ENCODE results near the gene PHACTR4.
"Not testable (repeated sequence)": the region's sequence is repeated elsewhere in the genome, so short reads cannot be mapped to it uniquely, and the experiment has no call there.

PHACTR4 gene

DNA sequence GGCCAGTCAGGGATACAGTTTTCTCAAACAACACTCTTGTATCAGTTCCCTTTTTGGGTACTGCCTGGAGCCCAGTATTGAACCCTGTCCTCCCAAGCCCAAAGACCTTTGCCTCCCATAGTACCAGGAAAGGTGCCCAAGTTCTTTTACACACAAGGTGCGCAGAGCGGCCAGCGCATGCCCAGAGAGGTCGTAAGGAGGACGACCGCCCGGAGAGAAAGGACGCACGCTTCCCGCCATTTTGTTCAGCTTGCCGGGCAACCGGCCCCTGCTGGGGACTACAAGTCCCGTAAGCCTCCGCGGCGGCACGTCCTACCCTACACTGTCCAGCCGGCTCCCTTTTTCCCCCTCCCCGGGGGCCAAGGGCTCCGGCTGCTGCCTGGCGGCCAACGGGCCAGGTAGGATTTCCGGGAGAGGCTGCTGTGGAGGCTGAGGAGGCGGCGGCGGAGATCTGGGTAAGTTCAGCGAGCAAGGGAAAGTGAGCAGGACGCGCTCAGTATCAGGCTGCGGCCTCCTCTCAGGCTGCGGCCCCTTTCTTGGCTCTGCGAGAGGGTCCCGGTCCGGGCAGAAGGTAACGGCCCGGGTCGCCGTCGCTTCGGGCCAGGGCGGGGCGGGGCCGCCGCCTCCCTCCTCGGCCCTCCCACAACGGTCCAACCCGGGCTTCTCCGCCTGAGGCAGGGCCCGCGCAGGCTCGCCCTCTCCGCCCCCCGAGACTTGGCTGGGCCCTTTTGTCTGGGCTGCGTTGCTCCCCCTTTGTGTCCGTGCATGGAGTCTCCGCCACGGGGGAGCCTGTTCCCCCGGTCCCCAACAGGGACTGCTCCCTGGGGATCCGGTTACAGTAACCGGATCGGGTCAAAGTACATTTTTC is at the start of gene PHACTR4:
PHACTR4 (plus strand) TSS at position 370 of the 868 bp plus-strand sequence. CDS start 37,708 bp downstream, outside the sequence.
- Histone ChIP-seq H3K27ac (peak within 1 kb of the TSS; percentile 79), H3K27me3 (replicated peaks) (no peaks in the 10 kb centered on the region), H3K4me3 (ENCODE audit: low read depth, low read length) (peak within 1 kb of the TSS; percentile 90), H3K36me3 (replicated peaks) (no peaks in the 10 kb centered on the region)
- TF ChIP-seq, protein P1, sequence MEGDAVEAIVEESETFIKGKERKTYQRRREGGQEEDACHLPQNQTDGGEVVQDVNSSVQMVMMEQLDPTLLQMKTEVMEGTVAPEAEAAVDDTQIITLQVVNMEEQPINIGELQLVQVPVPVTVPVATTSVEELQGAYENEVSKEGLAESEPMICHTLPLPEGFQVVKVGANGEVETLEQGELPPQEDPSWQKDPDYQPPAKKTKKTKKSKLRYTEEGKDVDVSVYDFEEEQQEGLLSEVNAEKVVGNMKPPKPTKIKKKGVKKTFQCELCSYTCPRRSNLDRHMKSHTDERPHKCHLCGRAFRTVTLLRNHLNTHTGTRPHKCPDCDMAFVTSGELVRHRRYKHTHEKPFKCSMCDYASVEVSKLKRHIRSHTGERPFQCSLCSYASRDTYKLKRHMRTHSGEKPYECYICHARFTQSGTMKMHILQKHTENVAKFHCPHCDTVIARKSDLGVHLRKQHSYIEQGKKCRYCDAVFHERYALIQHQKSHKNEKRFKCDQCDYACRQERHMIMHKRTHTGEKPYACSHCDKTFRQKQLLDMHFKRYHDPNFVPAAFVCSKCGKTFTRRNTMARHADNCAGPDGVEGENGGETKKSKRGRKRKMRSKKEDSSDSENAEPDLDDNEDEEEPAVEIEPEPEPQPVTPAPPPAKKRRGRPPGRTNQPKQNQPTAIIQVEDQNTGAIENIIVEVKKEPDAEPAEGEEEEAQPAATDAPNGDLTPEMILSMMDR (IDR thresholded peaks at IDR 0.05; ENCODE audit: low read depth, low read length, missing control alignments): no peak
- in situ Hi-C loops (cut with HindIII; ENCODE audit: low pct_ligation_motif_present, low sequenced_read_pairs): no loop called here
- peak; percentile 87 for DNase-seq

DNA sequence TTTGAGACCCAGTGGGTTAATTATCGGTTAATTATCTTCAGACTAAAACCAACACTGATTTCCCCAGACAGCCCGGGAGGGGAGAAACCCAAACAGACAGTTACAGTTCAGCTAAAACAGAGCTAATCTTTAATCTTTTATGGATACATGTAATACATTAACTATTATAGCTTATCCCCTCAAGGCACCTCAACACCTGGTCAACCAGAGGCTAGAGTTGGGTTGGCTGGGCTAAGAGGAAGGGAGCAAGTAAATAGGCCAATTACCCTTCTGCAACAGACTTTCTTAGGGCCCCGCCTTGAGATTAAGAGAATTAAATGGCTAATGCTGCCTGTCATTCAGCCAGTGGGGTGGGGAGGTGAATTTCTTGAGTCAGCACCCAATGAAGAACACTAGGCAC is 47.3 kb upstream of the PHACTR4 start:
- Histone ChIP-seq H3K27me3 (replicated peaks) (no peaks in the 10 kb centered on the region), H3K27ac (no peak overlapping the region), H3K36me3 (replicated peaks) (no peaks in the 10 kb centered on the region), H3K4me3 (ENCODE audit: low read depth, low read length) (no peak overlapping the region)
- no peak for DNase-seq
- in situ Hi-C loops (cut with HindIII; ENCODE audit: low pct_ligation_motif_present, low sequenced_read_pairs): no loop called here
- TF ChIP-seq, protein P1 (IDR thresholded peaks at IDR 0.05; ENCODE audit: low read depth, low read length, missing control alignments): no peak

DNA sequence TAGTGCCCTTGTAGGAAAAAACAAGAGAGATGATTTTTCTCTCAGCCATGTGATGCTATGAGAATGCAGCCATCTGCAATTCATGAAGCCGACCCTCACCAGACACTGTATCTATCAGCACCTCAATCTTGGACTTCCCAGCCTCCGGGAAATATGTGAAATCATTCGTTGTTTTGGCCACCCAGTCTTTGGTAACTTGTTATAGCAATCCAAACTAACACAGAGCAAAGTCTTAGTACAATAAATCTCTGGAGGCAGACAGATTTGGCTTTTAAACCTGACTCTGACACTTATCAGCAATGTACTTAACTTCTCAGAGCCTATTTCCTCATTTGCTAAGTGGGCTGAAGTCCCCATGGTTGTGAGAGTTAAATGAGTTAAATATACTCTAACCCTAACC is 45.8 kb upstream of the PHACTR4 start:
- in situ Hi-C loops (cut with HindIII; ENCODE audit: low pct_ligation_motif_present, low sequenced_read_pairs): no loop called here
- TF ChIP-seq, protein P1 (IDR thresholded peaks at IDR 0.05; ENCODE audit: low read depth, low read length, missing control alignments): no peak
- DNase-seq: no peak

DNA sequence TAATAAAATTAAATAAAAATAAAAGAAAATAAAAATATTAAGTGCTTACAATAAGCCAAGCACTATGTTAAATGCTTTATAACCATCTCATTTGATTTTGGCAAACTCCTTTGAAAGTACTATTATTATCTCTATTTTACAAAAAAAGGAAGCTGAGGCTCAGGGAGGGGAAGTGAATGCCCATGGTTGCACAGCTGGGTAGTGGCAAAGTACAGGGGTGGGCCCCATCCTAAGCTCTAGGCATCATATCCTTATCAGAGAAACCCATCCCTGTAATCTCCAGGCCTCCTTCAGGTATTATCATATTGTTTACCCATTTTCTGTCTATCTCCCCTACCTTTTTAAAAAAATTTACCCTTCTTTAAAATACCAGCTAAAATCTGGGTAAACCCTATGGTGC is 43.0 kb upstream of the PHACTR4 start:
- H3K27ac ChIP-seq: no peak overlapping the region
- no peaks in the 10 kb centered on the region for H3K27me3 ChIP-seq (replicated peaks)
- H3K36me3 ChIP-seq (replicated peaks): no peaks in the 10 kb centered on the region
- in situ Hi-C loops (cut with HindIII; ENCODE audit: low pct_ligation_motif_present, low sequenced_read_pairs): no loop called here
- no peak overlapping the region for H3K4me3 ChIP-seq (ENCODE audit: low read depth, low read length)
- TF ChIP-seq, protein P1 (IDR thresholded peaks at IDR 0.05; ENCODE audit: low read depth, low read length, missing control alignments): no peak
- DNase-seq: no peak

More for the DNA sequence above, 45.8 kb upstream of the PHACTR4 start:
- Histone ChIP-seq H3K36me3 (replicated peaks) (no peaks in the 10 kb centered on the region), H3K4me3 (ENCODE audit: low read depth, low read length) (no peak overlapping the region), H3K27me3 (replicated peaks) (no peaks in the 10 kb centered on the region), H3K27ac (no peak overlapping the region)

DNA sequence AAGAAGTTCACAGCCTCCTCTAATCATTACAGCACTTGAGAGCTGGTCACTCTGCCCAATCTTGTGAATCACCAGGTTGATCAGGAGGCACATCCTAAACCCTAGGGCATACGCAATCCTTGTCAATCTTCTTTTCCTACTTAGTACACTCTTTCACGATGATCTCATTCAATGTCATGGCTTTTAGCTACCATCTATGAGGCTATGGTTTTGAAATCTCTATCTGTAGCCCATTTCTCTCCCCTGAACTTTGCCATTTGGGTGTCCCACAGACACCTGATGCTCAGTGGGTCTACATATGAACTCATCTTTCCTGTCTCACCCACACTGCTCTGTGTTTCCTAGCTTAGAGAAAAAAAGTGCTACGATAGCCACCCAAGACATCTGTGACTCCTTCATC is 42.6 kb upstream of the PHACTR4 start:
- Histone ChIP-seq H3K27ac (no peak overlapping the region), H3K36me3 (replicated peaks) (peaks cover 3% of the 10 kb centered on the region), H3K4me3 (ENCODE audit: low read depth, low read length) (no peak overlapping the region), H3K27me3 (replicated peaks) (no peaks in the 10 kb centered on the region)
- in situ Hi-C loops (cut with HindIII; ENCODE audit: low pct_ligation_motif_present, low sequenced_read_pairs): no loop called here
- DNase-seq: no peak
- TF ChIP-seq, protein P1 (IDR thresholded peaks at IDR 0.05; ENCODE audit: low read depth, low read length, missing control alignments): no peak

DNA sequence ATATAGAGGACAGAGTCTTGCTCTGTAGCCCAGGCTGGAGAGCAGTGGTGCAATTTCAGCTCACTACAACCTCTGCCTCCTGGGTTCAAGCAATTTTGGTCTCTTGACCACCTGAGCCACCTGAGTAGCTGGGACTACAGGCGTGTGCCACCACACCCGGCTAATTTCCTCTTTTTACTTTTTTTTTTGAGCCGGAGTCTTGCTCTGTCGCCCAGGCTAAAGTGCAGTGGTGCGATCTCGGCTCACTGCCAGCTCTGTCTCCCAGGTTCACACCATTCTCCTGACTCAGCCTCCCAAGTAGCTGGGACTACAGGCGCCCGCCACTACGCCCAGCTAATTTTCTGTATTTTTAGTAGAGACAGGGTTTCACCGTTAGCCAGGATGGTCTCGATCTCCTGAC is 42.1 kb upstream of the PHACTR4 start:
- DNase-seq; H3K36me3 ChIP-seq (replicated peaks); H3K27me3 ChIP-seq (replicated peaks); H3K4me3 ChIP-seq (ENCODE audit: low read depth, low read length); H3K27ac ChIP-seq; in situ Hi-C loops (cut with HindIII; ENCODE audit: low pct_ligation_motif_present, low sequenced_read_pairs): not testable (repeated sequence)

Data from brain microvascular endothelial cell (primary cell).